B cell (primary cell): ENCODE results near the gene NCOA5. TPM values are rescaled to one million over a fixed set of nuclear protein-coding genes. Genes with fewer than 3 reads are reported as not detected.
A peak's percentile ranks its signal among the peaks of the same experiment; 100 is the strongest.

ENCODE experiments used
- ATAC-seq: fragments of 200-7000 bp; cut with Tn5 transposase; one replicate; pipeline ENCODE4 v1.10.0; 2021; ENCODE audit warnings: low read depth, mild to moderate bottlenecking, moderate number of reproducible peaks, moderate library complexity
- CTCF ChIA-PET: fragments of 350-600 bp; sonication (Branson Sonifier 250); formaldehyde crosslinking; loops from one replicate; lab custom pipeline; 2021; ENCODE audit warnings: antibody characterized with exemption, inconsistent platforms; lab: Charles Lee
- POLR2A ChIA-PET: fragments of 350-600 bp; sonication (Branson Sonifier 250); formaldehyde crosslinking; loops from one replicate; lab custom pipeline; 2021; ENCODE audit warnings: antibody characterized with exemption; lab: Charles Lee
- DNase-seq: peaks from one replicate; pipeline ENCODE4 v3.0.0; 2013
- H2AFZ ChIP-seq: 2 replicates; pipeline ENCODE4 v1.6.1; 2012; ENCODE audit warnings: mild to moderate bottlenecking, low read depth, low read length; ENCODE audit not compliant: insufficient read depth, poor library complexity, severe bottlenecking
- H3K27ac ChIP-seq, 2 donors: 1 replicate in 1 of 2; 2 replicates in 1 of 2; pipeline ENCODE4 v1.5.1; 2012 to 2013; ENCODE audit warnings: low read length in 2 of 2, mild to moderate bottlenecking in 2 of 2, moderate library complexity in 1 of 2
- H3K27me3 ChIP-seq, 4 experiments: fragments of 200-600 bp in 1 of 4; sonication (generic) in 1 of 4; replicated peaks in 1 of 4; 1 replicate in 2 of 4; 2 replicates in 2 of 4; pipeline versions ENCODE4 v1.6.1 to v1.7.0; 2013 to 2016; ENCODE audit warnings: low read length in 3 of 4, mild to moderate bottlenecking in 2 of 4, mixed read lengths in 1 of 4, moderate library complexity in 1 of 4; ENCODE audit not compliant: insufficient read depth in 4 of 4, control insufficient read depth in 3 of 4; ENCODE audit errors: control extremely low read depth in 1 of 4
- H3K36me3 ChIP-seq, 2 experiments: replicated peaks in 1 of 2; 1 replicate in 1 of 2; 2 replicates in 1 of 2; pipeline versions ENCODE4 v1.6.1 to v1.7.1; 2013; ENCODE audit warnings: low read length in 1 of 2; ENCODE audit not compliant: insufficient read depth in 2 of 2, control insufficient read depth in 1 of 2; ENCODE audit errors: control extremely low read depth in 1 of 2, extremely low read depth in 1 of 2
- H3K4me1 ChIP-seq, 2 donors: fragments of 200-600 bp in 1 of 2; sonication (generic) in 1 of 2; 1 replicate in 1 of 2; 2 replicates in 1 of 2; pipeline versions ENCODE4 v1.5.1 to v1.6.1; 2013 to 2017; ENCODE audit warnings: low read length in 2 of 2; ENCODE audit not compliant: control insufficient read depth in 2 of 2, insufficient read depth in 2 of 2
- H3K4me2 ChIP-seq: replicated peaks from 2 replicates; pipeline ENCODE3; 2012; ENCODE audit warnings: mild to moderate bottlenecking, low read depth, low read length; ENCODE audit not compliant: poor library complexity, severe bottlenecking
- H3K4me3 ChIP-seq, 5 experiments: fragments of 200-600 bp in 1 of 5; sonication (generic) in 1 of 5; 1 replicate in 3 of 5; 2 replicates in 2 of 5; pipeline versions ENCODE4 v1.5.1 to v1.7.0; 2011 to 2016; ENCODE audit warnings: low read length in 4 of 5, mild to moderate bottlenecking in 4 of 5, low read depth in 2 of 5, control low read depth in 1 of 5, moderate library complexity in 1 of 5; ENCODE audit not compliant: insufficient read depth in 1 of 5; ENCODE audit errors: control extremely low read depth in 1 of 5, extremely low read depth in 1 of 5
- H3K79me2 ChIP-seq: fragments of 200-600 bp; sonication (generic); one replicate; pipeline ENCODE4 v1.6.0; 2016; ENCODE audit warnings: low read length; ENCODE audit not compliant: control insufficient read depth, insufficient read depth
- H3K9ac ChIP-seq: fragments of 200-600 bp; sonication (generic); 2 replicates; pipeline ENCODE4 v1.6.1; 2017; ENCODE audit warnings: mild to moderate bottlenecking, low read length, moderate library complexity
- H3K9me3 ChIP-seq, 3 donors: one replicate each; pipeline versions ENCODE4 v1.6.1 to v1.7.1; 2013; ENCODE audit warnings: low read length in 2 of 3; ENCODE audit not compliant: control insufficient read depth in 2 of 3, insufficient read depth in 1 of 3; ENCODE audit errors: control extremely low read depth in 1 of 3
- H4K20me1 ChIP-seq: 2 replicates; pipeline ENCODE4 v1.6.0; 2012; ENCODE audit warnings: mild to moderate bottlenecking, low read length; ENCODE audit not compliant: insufficient read depth, control insufficient read depth, poor library complexity, severe bottlenecking
- H3K27ac Mint-ChIP-seq: one replicate; pipeline ENCODE4 v1.8.0; 2021; ENCODE audit warnings: mixed read lengths
- H3K27me3 Mint-ChIP-seq: one replicate; pipeline ENCODE4 v1.8.0; 2021; ENCODE audit warnings: mixed read lengths
- H3K4me1 Mint-ChIP-seq: one replicate; pipeline ENCODE4 v1.8.0; 2021; ENCODE audit warnings: mixed read lengths
- H3K4me3 Mint-ChIP-seq: one replicate; pipeline ENCODE4 v1.8.0; 2021; ENCODE audit warnings: mixed read lengths
- H3K9me3 Mint-ChIP-seq: one replicate; pipeline ENCODE4 v1.8.0; 2022; ENCODE audit warnings: mixed read lengths; ENCODE audit not compliant: insufficient read depth
- CTCF ChIP-seq: fragments of 200-600 bp; IDR thresholded peaks from one replicate; pipeline ENCODE4 v1.8.0; 2022; ENCODE audit warnings: antibody characterized with exemption, mild to moderate bottlenecking
- EZH2 ChIP-seq: IDR thresholded peaks from 2 replicates; pipeline ENCODE4 v1.6.1; 2012; ENCODE audit warnings: borderline replicate concordance, low read depth, mild to moderate bottlenecking, moderate library complexity, low read length; ENCODE audit not compliant: insufficient read depth, poor library complexity, severe bottlenecking
- WGBS: methylation state at CpG from one replicate; pipeline ENCODE4 v1.1.5; 2013; ENCODE audit warnings: missing lambda C conversion rate; ENCODE audit not compliant: insufficient coverage; 5-methylcytosine and 5-hydroxymethylcytosine counted together
- intact Hi-C: fragments of 100-400 bp; cut with micrococcal nuclease; formaldehyde crosslinking; loops from one replicate; pipeline ENCODE4 v1.10.0; 2022
- polyA plus RNA-seq: library from polyadenylated mRNA; depleted of rRNA; stranded (reverse); fragments of >200 nt; gene quantifications from 2 replicates; pipeline ENCODE4 v1.2.3, GENCODE V29; 2012
- total RNA-seq, 2 donors: library from RNA; stranded (reverse); fragments of 120-200 nt in 1 of 2; gene quantifications; 1 replicate in 1 of 2; 2 replicates in 1 of 2; pipeline versions ENCODE4 v1.2.3 to v1.2.4, GENCODE V29; 2013 to 2022

The NCOA5 gene
- total and polyA plus RNA-seq, 2 donors (not counting 1 experiment from before 2014, with no cell fraction given), result 26.0 to 41.6 TPM

GRCh38 chr20:46120136-46120535 lies 30.4 kb upstream of the NCOA5 start:
- peaks cover 43 to 55% of the 10 kb centered on the region in 2 donors for H3K4me1 ChIP-seq
- peak overlapping the region; percentile 100 for H3K4me3 Mint-ChIP-seq
- no peaks in the 10 kb centered on the region for H3K27me3 ChIP-seq
- TF ChIP-seq CTCF, result no peak
- TF ChIP-seq EZH2, result no peak
- H3K27ac Mint-ChIP-seq, result peak overlapping the region; percentile 100
- H3K9me3 ChIP-seq, result no peaks in the 10 kb centered on the region
- H3K79me2 ChIP-seq, result peaks cover 93% of the 10 kb centered on the region
- H2AFZ ChIP-seq, result no peak overlapping the region
- intact Hi-C loops, result no loop called here
- ATAC-seq (no peak), DNase-seq (no peak)
- peak overlapping the region; percentile 89 for H3K9ac ChIP-seq
- H4K20me1 ChIP-seq, result peaks cover 66% of the 10 kb centered on the region
- CTCF ChIA-PET, result interaction anchor here (0.7 to 4.7 kb wide), 13 partner anchors 9 to 287 kb away, joined by 3 to 29 read pairs (median 5); partner anchors contain the start of gene ELMO2
- no CpG with 5 or more reads among the region's 2 CpGs for WGBS
- POLR2A ChIA-PET, result interaction anchor here (1.3 to 2.4 kb wide), 3 partner anchors 10 to 55 kb away, joined by 4 to 11 read pairs (median 8); no protein-coding TSS in a partner anchor
- no peaks in the 10 kb centered on the region for H3K27me3 Mint-ChIP-seq
- H3K4me2 ChIP-seq, result peak overlapping the region; percentile 99
- H3K4me3 ChIP-seq, result peak overlapping the region; percentile 65 to 93 (median 83)
- no peaks in the 10 kb centered on the region for H3K9me3 Mint-ChIP-seq
- peak overlapping the region; percentile 99 to 100 for H3K27ac ChIP-seq
- peaks cover 0 to 45% of the 10 kb centered on the region in 2 experiments for H3K36me3 ChIP-seq
- peaks cover 63% of the 10 kb centered on the region for H3K4me1 Mint-ChIP-seq

GRCh38 chr20:46119547-46119946 lies 29.8 kb upstream of the NCOA5 start:
- H3K4me2 ChIP-seq, result peak overlapping the region; percentile 99
- ATAC-seq, result no peak
- Mint-ChIP-seq H3K27me3 (no peaks in the 10 kb centered on the region), H3K9me3 (no peaks in the 10 kb centered on the region), H3K27ac (peak overlapping the region; percentile 100), H3K4me3 (peak overlapping the region; percentile 100), H3K4me1 (peaks cover 63% of the 10 kb centered on the region)
- H3K9me3 ChIP-seq, result no peaks in the 10 kb centered on the region
- intact Hi-C loops, result loop anchor here (1.0 to 10.0 kb wide), 8 partner anchors 11 to 1235 kb away; partner anchors contain the start of genes DNTTIP1, WFDC3, YWHAB and ZNF335
- H3K27me3 ChIP-seq, result no peaks in the 10 kb centered on the region
- peaks cover 60% of the 10 kb centered on the region for H4K20me1 ChIP-seq
- peak overlapping the region; percentile 65 to 93 (median 83) for H3K4me3 ChIP-seq
- peaks cover 93% of the 10 kb centered on the region for H3K79me2 ChIP-seq
- no peak for TF ChIP-seq EZH2
- no peak for TF ChIP-seq CTCF
- CTCF ChIA-PET, result interaction anchor here (1.3 to 4.7 kb wide), 9 partner anchors 8 to 287 kb away, joined by 3 to 29 read pairs (median 14); partner anchors contain the start of gene ELMO2
- peaks cover 0 to 42% of the 10 kb centered on the region in 2 experiments for H3K36me3 ChIP-seq
- POLR2A ChIA-PET, result interaction anchor here (1.0 to 2.4 kb wide), 5 partner anchors 10 to 105 kb away, joined by 3 to 11 read pairs (median 4); no protein-coding TSS in a partner anchor
- peak overlapping the region; percentile 89 for H3K9ac ChIP-seq
- DNase-seq, result no peak
- H3K4me1 ChIP-seq, result peaks cover 43 to 55% of the 10 kb centered on the region in 2 donors
- peak overlapping the region; percentile 99 to 100 for H3K27ac ChIP-seq
- 75% methylated on average over 2 of the region's 2 CpGs for WGBS
- no peak overlapping the region for H2AFZ ChIP-seq
